HAP-1 (cell line): ENCODE results near the gene PRKAR1B.

ENCODE experiments used
- DNase-seq, 2 experiments: peaks; one replicate each; pipeline ENCODE4 v3.0.0-alpha.2; 2016 to 2020; ENCODE audit warnings: low spot score in 2 of 2
- H3K27me3 ChIP-seq: fragments of 250-450 bp; sonication (Bioruptor Pico); 2 replicates; pipeline ENCODE4 v1.5.1; 2020; ENCODE audit warnings: low read depth, mild to moderate bottlenecking, moderate library complexity
- H3K36me3 ChIP-seq: fragments of 250-450 bp; sonication (Bioruptor Pico); replicated peaks from 2 replicates; pipeline ENCODE4 v1.5.1; 2020; ENCODE audit warnings: mild to moderate bottlenecking
- H3K4me1 ChIP-seq: fragments of 250-450 bp; sonication (Bioruptor Pico); 2 replicates; pipeline ENCODE4 v1.5.1; 2020; ENCODE audit warnings: mild to moderate bottlenecking
- H3K4me3 ChIP-seq: fragments of 250-450 bp; sonication (Bioruptor Pico); 2 replicates; pipeline ENCODE4 v1.5.1; 2020; ENCODE audit warnings: mild to moderate bottlenecking, moderate library complexity
- H3K9me3 ChIP-seq: fragments of 250-450 bp; sonication (Bioruptor Pico); 2 replicates; pipeline ENCODE4 v1.5.1; 2020; ENCODE audit warnings: mild to moderate bottlenecking, moderate library complexity
- in situ Hi-C: fragments of 300-500 bp; cut with MboI; formaldehyde crosslinking; loops from 3 replicates; pipeline ENCODE4 v1.14.3; 2020; ENCODE audit warnings: low sequenced_read_pairs, inconsistent platforms, mixed read lengths

PRKAR1B gene

DNA sequence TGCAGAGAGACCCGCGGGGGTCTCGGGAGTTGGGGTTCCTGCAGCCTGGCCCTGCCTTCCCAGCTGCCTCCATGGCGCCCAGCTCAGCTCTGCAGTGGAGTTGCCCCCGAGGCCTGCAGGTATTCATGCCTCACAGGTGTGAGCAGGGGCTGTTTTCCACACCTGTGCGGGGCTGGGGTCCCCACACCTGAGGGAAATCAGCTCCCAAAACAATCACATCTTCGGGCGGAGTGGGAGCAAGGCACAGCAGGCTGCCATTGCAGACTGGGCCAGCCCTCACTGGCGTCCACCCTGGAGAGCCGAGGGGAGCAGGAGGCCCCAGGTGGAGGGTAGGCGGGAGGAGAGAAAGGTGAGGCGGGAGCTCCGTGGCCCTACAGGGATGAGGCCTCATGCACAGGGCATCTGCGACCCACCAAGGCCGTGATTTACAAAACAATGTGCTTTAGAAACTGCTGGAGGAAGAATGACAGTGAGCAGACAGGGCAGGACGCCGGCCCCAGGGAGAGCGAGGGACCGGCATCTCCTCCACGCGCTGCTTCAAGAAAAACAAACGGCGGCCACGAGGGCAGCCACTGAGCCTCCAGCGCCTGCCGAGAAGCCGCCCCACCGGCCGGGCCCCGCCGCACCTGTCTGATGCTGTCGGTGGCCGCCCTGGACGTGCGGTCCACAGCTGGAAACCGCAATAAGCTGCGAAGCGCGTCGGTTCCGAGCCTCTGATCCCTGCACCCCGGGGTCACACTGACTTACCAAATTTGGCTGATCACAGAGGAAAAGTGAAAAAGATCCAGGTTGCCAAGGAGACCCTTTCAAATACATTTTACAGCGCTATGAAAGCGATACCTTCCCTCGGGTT lies 154.4 kb downstream of the PRKAR1B start:
- H3K4me1 ChIP-seq = no peaks in the 10 kb centered on the region
- no peak for DNase-seq
- no peaks in the 10 kb centered on the region for H3K27me3 ChIP-seq
- H3K9me3 ChIP-seq = no peaks in the 10 kb centered on the region
- in situ Hi-C loops = no loop called here
- H3K4me3 ChIP-seq = no peak overlapping the region
- H3K36me3 ChIP-seq = no peaks in the 10 kb centered on the region

- no peaks in the 10 kb centered on the region for H3K36me3 ChIP-seq
- in situ Hi-C loops = no loop called here
- no peak overlapping the region for H3K4me3 ChIP-seq
- no peaks in the 10 kb centered on the region for H3K4me1 ChIP-seq
- no peak for DNase-seq
- no peaks in the 10 kb centered on the region for H3K9me3 ChIP-seq
- H3K27me3 ChIP-seq = no peaks in the 10 kb centered on the region
Measured at GRCh38 chr7:571718-572415, 155.2 kb downstream of the PRKAR1B start.

GRCh38 chr7:571096-571717 lies 155.9 kb downstream of the PRKAR1B start:
- no peak overlapping the region for H3K4me3 ChIP-seq
- H3K27me3 ChIP-seq = no peaks in the 10 kb centered on the region
- no peaks in the 10 kb centered on the region for H3K9me3 ChIP-seq
- no peaks in the 10 kb centered on the region for H3K36me3 ChIP-seq
- H3K4me1 ChIP-seq = no peaks in the 10 kb centered on the region
- in situ Hi-C loops = no loop called here
- DNase-seq = no peak

DNA sequence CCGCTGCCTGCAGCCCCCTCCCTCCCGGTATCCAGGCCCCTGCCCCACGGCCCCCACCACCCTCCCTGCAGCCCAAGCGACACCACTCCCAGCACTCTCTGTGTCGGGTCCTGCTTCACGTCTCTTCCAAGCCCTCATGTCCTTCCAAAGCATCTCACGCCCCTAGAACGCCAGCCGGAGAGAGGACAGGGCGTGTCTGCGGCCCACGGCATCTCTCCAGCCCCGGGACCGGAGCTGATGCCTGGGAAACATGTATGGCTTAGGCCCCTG lies 156.3 kb downstream of the PRKAR1B start:
- Histone ChIP-seq H3K27me3 (no peaks in the 10 kb centered on the region), H3K36me3 (no peaks in the 10 kb centered on the region), H3K4me3 (no peak overlapping the region), H3K4me1 (no peaks in the 10 kb centered on the region), H3K9me3 (no peaks in the 10 kb centered on the region)
- no peak for DNase-seq
- in situ Hi-C loops = no loop called here

DNA sequence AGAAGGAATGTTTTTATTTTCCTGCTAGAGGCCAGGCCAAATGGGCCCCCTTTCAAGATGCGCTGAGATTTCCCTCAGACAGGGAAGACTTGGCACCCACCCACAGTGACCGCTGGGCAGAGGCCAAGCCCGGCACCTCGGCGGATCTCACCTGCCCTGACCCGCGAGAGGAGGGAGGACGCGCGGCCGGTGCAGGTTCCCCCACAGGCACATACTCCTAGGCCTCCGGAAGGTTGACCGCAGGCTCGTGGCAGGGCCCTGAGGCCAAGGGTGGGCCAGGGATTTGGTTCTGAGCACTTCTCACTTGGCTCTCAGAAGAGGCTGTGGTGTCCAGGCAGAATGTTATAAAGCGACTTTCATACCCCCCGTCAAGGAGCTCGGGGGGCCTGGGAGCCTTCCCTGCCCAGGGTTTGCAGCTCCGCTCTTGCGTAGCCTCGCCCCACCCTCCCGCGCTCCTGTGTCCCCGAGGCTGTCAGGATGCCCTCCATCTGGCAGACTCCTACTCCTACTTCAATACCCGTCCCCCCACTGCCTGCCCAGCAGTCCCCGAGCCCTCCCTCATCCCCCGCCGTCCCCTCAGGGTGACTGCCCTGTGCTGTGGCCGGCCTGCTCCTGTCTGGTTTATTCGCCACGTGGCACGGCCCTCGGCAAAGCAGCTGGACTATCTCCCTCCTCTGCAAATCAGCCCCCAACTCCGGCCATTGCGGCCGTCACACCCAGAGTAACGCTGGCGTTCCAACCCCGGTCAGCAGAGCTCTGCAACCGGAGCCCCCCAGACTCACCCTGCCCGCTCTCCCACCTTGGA lies 156.9 kb downstream of the PRKAR1B start:
- Histone ChIP-seq H3K4me3 (no peak overlapping the region), H3K36me3 (no peaks in the 10 kb centered on the region), H3K4me1 (no peaks in the 10 kb centered on the region), H3K27me3 (no peaks in the 10 kb centered on the region), H3K9me3 (no peaks in the 10 kb centered on the region)
- in situ Hi-C loops = no loop called here
- no peak for DNase-seq

- Histone ChIP-seq H3K4me3 (no peak overlapping the region), H3K9me3 (no peaks in the 10 kb centered on the region), H3K4me1 (no peaks in the 10 kb centered on the region), H3K36me3 (no peaks in the 10 kb centered on the region), H3K27me3 (no peaks in the 10 kb centered on the region)
- DNase-seq = no peak
- in situ Hi-C loops = no loop called here
Measured at GRCh38 chr7:569071-569855, 157.8 kb downstream of the PRKAR1B start.

- DNase-seq = no peak
- Histone ChIP-seq H3K4me3 (no peak overlapping the region), H3K9me3 (no peaks in the 10 kb centered on the region), H3K27me3 (no peaks in the 10 kb centered on the region), H3K4me1 (no peaks in the 10 kb centered on the region), H3K36me3 (no peaks in the 10 kb centered on the region)
- in situ Hi-C loops = no loop called here
Measured at GRCh38 chr7:568031-568951, 158.8 kb downstream of the PRKAR1B start.

- no peak for DNase-seq
- H3K9me3 ChIP-seq = no peaks in the 10 kb centered on the region
- in situ Hi-C loops = no loop called here
- H3K4me1 ChIP-seq = no peaks in the 10 kb centered on the region
- no peak overlapping the region for H3K4me3 ChIP-seq
- H3K27me3 ChIP-seq = no peaks in the 10 kb centered on the region
- no peaks in the 10 kb centered on the region for H3K36me3 ChIP-seq
Measured at GRCh38 chr7:567305-567883, 159.7 kb downstream of the PRKAR1B start.

- no peak for DNase-seq
- H3K9me3 ChIP-seq = no peaks in the 10 kb centered on the region
- H3K36me3 ChIP-seq = no peaks in the 10 kb centered on the region
- no peak overlapping the region for H3K4me3 ChIP-seq
- H3K4me1 ChIP-seq = no peaks in the 10 kb centered on the region
- in situ Hi-C loops = no loop called here
- H3K27me3 ChIP-seq = no peaks in the 10 kb centered on the region
Measured at GRCh38 chr7:566100-566499, 161.0 kb downstream of the PRKAR1B start.

DNA sequence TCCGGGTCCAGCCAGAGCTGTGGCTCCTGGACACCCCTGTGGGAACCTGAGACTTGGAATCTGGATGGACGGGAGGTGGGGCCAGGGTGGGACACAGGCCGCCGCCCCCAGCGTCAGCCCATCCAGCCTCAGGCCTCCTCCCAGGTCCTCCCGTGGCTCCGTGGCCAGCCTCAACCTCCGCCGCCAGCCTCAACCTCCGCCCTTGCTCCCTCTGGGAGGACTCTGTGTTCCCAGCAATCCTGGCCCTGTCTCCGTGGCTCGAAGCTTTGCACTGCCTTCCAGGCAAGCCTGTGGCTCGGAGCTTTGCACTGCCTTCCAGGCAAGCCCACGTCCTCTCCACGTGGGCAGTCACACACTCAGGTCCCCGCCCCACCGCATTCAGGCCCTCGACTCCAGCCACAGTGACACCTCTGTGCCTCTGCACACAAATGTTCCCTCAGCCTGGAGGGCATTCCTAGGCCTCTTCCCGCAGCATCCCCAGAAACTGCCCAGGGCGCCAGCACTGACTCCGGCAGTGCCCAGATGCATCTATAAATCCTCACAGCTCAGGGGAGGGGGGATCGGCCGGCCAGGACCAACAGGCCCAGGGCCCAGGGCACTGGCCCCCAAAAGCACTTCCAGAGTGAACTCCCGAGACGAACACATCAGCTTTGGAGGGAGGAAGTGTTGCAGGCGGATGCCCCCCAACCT lies 162.8 kb downstream of the PRKAR1B start:
- no peaks in the 10 kb centered on the region for H3K4me1 ChIP-seq
- no peaks in the 10 kb centered on the region for H3K9me3 ChIP-seq
- DNase-seq = no peak
- in situ Hi-C loops = no loop called here
- no peak overlapping the region for H3K4me3 ChIP-seq
- H3K36me3 ChIP-seq = no peaks in the 10 kb centered on the region
- H3K27me3 ChIP-seq = no peaks in the 10 kb centered on the region

DNA sequence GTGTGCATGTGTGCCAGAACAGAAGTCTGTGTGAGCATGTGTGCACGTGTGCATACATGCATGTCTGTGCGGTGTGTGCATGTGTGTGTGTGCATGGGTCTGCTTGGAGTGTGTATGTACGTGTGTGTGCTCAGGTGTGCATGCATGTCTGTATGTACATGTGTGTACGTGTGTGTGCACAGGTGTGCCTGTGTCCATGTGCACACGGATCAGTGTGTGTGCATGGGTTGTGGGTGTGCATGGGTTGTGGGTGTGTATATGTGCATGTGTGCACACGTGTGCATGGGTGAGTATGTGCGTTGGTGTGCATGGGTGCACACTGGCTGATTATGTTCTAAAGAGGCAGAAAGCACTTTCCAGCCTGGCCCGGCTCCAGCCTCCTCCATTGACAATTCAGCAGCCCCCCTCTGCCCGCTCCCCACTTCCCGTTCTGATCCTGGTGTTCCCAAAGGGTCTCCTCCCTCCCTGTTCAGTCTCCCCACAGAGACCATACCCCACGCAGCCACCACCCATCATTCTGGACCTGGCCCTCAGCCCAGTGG lies 163.4 kb downstream of the PRKAR1B start:
- no peaks in the 10 kb centered on the region for H3K27me3 ChIP-seq
- no peaks in the 10 kb centered on the region for H3K4me1 ChIP-seq
- H3K4me3 ChIP-seq = no peak overlapping the region
- in situ Hi-C loops = no loop called here
- no peaks in the 10 kb centered on the region for H3K9me3 ChIP-seq
- no peaks in the 10 kb centered on the region for H3K36me3 ChIP-seq
- DNase-seq = no peak
